Measurements from ENCODE around the gene CTDSP2.
"Not testable (repeated sequence)": the region's sequence is repeated elsewhere in the genome, so short reads cannot be mapped to it uniquely, and the experiment has no call there.

Gene CTDSP2

DNA sequence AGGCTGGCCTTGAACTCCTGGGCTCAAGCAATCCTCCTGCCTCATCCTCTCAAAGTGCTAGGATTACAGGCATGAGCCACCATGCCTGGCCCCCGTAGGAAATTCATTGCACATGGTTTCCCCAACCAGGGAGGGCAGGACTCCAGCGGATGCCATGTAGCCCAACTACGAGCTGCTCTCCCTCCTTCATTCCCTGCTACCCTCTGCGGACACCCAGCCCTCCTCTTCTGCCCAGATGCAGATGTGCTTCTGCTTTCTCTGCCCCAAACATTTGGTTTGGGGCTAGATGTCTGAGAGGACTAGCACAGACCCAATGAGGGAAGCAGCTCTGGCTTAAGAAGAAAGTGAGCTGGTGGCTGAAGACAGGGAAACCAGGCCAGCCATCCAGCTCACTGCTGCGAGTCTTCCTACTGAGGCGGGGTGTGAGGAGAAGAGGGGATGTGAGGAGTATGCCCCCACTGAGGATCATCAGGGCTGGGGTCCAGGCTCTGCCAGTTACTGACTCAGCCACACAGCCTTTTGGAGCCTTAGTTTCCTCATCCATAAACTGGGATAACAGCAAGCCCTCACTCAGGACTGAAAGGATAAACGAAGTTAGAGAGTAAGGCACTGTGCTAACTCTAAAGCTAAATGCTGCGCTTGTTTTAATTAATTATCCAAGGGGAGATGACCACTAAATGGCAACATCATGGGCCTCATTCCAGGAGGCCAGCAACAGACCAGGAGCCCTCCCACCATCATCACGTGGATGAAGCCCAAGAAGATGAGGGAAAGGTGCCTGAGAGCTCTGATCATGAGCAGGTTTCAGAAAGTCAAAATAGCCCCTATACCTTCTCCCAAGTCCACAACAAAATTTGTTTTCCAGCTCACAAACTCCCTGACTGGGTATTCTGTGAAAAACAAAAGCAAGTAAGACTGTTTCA, 10.9 kb downstream of the CTDSP2 start:
- no peak for DNase-seq (ENCODE audit: low read depth in 2 of 3, low spot score in 2 of 3)

DNA sequence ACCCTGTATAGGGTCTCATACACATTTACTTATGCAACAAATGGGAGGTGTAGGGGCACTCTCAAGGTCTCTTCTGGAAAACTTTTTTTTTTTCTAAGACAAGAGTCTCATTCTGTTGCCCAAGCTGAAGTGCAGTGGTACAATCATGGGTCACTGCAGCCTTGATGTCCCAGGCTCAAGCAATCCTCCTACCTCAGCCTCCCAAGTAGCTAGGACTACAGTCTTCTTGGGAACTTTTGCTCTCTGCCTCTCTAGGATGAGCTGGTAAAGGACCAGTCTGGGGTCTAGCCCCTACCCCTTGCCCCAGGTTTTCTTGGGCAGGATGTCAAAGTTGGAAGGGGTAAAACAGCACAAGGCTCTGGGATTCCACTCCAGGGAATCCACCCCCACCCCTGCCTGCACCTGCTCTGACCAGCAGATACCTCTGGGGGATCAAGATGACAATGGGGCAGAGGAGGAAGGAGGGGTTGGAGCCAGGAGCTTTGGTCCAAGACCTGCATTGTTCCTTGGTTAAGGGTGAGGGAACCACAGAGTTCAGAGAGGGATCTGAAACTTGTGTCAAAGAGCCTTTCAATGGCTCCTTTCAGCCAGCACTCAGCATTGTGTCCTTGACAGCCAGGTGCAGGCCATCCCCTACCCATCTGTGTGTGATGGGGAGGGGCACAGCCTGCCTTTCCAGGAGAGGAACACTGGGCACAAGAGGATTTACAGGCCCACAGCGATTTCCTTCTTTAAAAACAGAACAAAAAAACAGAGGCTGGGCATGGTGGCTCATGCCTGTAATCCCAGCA, 12.2 kb downstream of the CTDSP2 start:
- no peak for DNase-seq (ENCODE audit: low read depth in 2 of 3, low spot score in 2 of 3)

DNA sequence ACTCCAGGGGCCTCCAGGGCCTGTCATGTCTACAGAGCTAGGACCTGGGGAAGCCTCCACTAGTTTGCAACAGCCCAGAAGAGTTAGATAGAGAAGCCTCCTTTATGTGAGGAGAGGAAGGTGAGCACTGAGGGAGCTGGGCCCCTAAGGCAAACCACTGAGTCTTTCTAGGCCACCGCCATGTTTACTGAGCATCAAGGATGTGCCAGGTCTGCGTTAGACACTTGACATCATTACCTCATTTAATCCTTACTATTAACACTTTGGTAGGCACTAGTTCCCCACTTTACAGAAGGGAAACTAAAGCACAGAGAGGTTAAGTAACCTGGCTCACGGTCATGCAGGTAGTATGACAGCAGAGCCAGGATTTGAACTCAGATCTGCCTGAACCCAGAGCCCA, 12.9 kb downstream of the CTDSP2 start:
- DNase-seq (ENCODE audit: low read depth in 2 of 3, low spot score in 2 of 3), result no peak

DNA sequence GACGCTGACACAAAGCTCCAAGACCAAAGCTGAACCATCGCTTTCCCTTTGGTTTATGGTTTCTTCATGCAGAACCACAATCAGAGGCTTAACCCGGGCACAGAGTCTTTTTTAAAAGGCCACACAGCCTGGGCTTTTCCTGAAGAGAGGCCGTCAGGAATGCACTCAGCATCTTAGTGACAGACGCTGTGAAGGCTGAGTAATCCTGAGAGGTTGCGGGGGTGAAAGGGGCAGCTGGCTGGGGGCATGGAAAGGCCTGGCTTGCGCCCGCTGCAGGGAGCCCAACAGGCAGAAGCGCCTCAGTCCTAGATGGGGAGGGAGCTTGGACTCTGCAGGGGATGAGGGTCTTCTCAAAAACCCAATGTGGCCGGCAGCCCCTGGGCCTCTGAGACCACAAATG, 13.6 kb downstream of the CTDSP2 start:
- DNase-seq (ENCODE audit: low read depth in 2 of 3, low spot score in 2 of 3), result no peak

DNA sequence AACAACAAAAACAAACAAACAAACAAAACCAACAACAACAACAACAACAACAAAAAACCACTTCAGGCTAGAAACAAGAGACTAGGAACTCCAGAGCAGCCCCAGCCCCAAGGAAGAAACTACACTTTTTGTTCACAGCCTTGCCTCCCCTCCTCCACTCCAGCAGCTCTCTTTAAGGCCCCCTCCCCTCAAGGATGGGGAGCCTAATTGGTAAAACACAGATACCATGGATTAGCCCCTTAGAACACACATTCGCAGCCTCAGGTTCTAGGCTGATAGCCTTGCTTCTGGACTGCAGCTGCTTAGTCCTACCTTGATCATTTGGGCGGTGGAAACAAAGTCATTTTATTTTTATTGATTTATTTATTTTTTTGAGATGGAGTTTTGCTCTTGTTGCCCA, 16.1 kb downstream of the CTDSP2 start:
- DNase-seq (ENCODE audit: low read depth in 2 of 3, low spot score in 2 of 3), result no peak

DNA sequence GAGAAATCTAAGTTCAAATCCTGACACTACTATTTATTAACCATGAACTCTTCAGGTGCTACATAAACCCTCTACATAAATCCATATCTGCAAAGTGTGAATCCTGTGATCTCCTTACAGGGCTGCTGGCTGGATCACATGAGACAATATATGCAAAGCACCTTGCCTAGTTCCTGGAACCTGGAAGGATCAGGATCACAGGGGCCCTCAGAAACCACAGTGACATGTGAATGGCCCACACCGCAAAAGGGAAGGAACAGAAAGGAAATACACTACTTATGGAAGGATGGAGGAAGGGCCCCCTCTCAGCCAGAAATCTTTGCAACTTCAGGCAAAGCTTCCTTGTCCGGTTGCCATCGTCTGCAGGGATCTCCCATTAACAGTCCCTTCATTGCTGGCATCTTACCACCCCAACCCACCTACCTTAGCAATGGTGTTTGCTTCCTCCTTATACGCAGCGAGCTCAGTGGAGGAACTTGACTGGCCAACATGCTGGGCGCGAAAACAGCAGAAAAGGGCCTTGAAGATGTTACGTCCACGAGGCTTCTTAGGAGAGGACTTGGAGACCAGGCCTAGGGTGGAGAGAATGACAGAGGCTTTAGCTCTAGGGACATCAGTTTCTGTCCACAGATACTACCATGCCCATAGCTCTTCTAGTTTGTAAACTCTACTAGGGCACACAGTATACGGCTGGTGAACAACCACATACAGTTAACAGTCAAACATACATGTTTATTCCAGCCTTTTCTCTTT, 17.3 kb downstream of the CTDSP2 start:
- DNase-seq (ENCODE audit: low read depth in 2 of 3, low spot score in 2 of 3), result no peak

DNA sequence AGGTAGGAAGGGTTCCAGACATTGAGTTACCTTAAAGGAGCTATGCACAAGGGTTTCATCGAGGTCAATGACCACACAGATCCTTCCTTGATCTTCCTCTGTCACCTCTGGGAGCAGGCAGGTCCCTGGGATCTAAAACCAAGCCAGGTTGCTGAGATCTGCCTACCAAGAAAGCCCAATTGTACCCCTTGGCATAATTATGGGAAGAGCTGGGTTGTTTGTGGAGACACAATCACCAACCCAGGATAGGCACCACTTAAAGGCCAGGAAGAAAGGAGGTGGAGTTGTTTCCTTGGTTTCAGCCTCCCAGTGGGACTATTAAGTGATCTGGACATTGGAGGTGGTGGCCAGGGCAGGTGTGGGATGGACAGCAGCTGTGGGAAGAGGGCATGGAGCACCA, 19.6 kb downstream of the CTDSP2 start:
- no peak for DNase-seq (ENCODE audit: low read depth in 2 of 3, low spot score in 2 of 3)

DNA sequence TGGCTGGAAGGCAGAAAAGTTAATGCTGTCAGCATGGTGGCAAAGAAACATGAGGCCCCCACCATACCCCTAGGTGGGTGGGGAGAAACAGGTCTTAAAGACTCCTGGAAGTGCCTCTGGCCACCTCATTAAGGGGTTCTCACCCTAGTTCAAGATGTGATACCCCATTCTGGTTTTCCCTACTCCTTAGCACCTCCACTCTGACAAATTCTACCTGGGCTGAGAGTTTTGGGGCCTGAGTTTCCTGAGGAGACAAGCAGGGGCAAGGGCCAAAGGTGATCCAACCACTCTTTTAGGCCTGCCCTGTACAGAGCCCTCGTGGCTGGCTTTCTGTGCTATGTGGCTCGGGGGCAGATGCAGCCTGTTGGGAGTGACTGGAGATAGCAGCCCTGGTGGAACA, 20.1 kb downstream of the CTDSP2 start:
- DNase-seq (ENCODE audit: low read depth in 2 of 3, low spot score in 2 of 3), result no peak

DNA sequence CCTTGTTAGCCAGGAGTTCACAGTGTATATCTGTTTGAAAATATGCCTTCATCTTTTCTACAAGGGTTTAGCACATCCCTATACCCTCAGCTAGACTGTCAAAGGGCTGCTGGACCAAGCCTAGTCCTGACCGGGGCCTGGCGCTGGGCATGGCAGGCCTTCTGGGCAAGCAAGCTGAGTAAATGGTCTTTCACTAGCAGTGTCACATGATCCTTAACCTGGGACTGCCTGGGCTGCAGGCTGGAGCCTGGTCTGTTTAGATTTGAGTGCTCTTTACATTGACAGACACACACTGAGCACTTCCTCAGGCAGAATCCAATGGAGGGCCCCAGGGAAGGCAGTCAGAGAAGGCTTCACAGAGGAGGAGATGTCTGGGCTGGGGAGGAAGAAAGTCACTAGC, 21.1 kb downstream of the CTDSP2 start:
- no peak for DNase-seq (ENCODE audit: low read depth in 2 of 3, low spot score in 2 of 3)

DNA sequence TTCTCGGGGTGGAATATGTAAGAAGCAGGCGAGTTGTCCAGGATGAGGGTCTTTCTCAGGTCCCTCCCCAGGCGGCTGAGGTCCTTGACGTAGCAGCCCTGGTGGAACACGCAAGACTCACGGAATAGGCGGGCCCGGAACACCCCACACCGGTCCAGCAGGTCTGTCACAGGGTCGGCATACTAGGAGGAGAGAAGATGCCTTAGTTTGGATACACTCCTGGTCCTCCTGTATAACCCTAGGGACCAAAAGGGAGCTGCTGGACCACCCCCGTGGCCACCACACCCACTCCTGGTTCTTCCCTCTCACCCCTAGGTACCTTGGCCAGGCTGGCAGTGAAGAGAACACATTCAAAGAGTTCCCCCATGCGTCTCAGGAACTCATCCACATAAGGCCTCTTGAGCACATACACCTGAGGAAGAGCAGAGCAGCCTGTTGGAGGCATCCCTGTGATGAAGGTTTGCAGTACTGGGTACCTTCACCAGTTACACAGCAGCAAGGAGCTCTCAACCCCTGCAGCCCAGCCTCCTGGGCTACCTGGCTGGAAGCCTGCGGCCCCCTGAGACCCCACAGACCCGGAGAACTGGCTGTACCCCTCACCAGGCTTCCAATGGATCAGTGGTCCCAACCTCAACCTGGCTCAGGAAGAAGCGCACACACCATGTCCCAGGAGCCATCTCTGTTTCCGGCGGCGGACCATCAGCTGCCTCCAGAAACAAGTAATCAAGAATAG, 22.5 kb downstream of the CTDSP2 start:
- DNase-seq (ENCODE audit: low read depth in 2 of 3, low spot score in 2 of 3), result no peak

DNA sequence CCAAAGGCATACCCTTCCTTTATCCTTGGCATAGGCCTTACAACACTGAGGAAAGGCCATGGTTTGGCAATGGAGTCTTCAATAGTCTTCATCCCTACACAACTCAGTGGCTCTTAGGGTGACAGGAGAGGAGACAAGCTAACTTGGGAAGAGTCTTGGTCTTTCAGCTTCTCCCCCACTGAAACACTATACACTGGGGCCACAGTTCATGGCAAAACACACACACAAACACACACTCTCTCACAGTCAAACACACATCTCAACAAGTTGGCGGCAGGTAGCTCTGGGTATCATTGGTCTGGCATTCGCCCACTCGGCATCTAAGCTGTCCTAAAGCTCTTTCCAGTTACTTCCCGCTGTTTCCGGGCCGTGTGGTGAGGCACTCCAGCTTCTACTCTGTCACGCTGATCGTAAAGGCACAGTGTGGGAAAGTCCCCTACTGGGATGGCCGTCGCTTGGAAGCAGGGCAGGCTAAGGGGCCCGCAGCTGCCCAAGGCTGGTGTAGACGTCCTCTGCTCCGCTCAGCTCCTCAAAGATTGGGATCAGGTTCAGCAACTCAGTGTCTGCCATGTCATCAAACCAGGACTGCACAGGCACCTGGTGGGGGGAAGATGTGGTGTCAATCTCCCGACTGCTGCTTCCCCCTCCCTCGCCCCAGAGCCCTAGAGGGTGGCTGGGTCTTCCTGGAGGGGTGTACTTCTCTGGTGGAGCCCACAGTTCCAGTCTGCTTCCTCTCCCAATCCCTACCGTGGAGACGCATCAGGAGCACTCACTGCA, 23.2 kb downstream of the CTDSP2 start:
- DNase-seq (ENCODE audit: low read depth in 2 of 3, low spot score in 2 of 3), result no peak

DNA sequence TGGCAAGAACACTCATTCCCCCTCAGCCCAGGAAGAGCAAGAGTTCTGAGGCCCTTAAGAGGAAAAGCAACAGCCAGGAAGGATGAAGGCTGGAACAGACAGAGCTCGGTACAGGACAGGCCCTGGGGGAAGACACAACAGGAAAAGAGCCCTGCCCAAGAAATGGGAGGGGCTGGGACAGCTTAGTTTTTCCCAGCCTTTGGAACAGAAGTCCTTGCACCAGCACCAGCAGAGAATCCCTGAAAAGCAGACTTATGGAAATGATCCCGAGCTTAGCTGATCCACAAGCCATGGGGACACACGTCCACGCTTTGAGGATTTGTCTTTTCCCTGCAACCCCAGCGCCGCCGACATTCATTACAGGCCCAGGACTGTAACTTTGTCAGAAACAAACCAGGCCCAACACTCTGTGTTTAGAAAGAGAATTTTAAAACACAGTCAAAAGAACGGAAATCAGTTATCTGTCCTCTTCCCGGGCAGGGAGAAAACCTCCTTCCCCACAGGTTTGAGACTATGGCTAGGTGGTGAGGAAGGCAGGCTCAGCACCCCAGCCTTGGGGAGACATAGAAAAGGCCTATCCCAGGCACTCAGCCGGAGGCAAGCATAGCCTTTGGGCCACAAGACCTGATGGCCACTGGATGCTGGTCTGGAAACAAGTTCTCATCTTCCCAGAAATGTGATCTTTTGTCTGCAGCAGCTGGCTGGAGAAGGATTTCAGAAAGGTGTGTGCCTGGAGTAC, 24.0 kb downstream of the CTDSP2 start:
- DNase-seq (ENCODE audit: low read depth in 2 of 3, low spot score in 2 of 3), result no peak

DNA sequence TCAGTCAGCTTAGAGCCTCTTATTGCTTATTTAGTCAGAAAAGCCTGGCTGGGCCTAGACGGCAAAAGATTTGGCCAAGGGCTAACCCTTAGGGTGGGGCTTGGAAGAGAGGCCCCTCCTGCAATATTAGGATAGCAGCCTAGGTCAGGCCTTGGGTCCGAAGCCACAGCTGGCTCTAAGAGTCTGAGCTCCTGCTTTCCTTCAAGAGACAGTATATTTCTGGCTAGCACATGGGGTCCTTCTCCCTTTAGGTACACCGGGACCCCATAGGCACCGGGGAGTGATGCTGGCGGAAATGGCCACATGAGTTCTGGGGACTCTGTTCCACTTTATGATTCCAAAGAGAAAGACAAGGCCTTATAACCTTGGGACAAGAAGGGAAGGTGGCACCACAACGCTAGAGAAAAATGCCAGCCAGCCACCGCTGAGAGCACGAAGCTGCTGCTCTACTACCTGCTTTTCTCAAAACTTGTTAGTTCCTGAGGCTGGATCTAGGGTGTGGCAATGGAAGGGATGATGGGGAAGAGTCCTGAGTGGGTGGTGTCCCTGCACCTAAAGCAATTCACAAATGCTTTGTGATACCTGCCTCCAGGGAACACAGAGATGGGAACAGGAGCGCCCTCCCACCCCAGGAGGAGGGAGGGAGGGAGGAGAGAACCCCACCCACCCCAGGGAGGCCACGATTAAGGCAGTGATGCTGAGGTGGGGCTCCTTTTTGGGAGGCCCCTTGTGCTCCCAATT, 24.9 kb downstream of the CTDSP2 start:
- DNase-seq (ENCODE audit: low read depth in 2 of 3, low spot score in 2 of 3), result no peak

DNA sequence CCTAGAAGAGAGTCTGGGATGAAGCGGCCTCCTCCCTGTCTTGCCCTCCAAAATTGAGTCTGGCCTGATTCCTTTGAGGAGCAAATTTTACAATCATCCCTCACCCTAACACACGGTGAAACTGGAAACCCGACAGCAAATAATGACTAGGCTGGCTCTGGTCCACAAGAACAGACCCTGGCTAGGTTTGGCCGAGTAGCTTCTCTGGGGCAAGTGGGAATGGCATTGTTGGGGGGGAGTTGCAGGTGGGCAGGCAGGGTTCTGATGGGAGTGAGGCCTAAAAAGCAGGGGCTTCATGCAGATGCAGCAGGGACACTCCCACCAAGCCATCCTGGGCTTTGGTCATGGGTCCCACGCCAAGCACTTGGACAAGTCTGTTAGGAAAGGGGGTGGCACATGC, 25.5 kb downstream of the CTDSP2 start:
- DNase-seq (ENCODE audit: low read depth in 2 of 3, low spot score in 2 of 3), result not testable (repeated sequence)

DNA sequence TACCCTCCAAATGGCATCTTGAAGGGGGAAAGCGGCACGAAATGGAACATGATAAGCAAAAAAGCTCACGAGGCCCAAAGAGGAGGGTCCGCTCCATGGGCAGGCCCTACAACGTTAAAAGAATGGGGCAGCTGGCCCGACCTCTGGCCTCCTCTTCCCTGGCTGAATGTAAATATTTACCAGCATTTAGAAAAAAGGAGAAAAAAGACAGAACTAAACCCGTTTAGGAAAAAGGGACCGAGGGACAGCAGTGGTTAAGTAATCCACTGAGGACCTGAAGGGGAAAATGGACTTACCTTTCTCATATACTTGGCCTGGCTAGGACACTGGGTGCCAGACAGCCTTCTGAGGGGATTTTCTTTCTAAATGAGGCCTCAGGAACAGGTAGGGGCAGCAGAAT, 26.4 kb downstream of the CTDSP2 start:
- DNase-seq (ENCODE audit: low read depth in 2 of 3, low spot score in 2 of 3), result not testable (repeated sequence)

DNA sequence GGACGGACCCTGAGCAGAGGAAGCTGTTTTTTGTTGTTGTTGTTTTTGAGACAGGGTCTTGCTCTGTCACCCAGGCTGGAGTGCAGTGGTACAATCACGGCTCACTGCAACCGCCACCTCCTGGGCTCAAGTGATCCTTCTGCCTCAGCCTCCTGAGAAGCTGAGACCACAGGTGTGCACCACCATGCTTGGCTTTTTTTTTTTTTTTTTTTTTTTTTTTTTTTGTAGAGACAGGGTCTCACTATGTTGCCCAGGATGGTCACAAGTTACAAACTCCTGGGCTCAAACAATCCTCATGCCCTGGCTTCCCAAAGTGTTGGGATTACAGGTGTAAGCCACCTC, 28.6 kb downstream of the CTDSP2 start:
- not testable (repeated sequence) for DNase-seq (ENCODE audit: low read depth in 2 of 3, low spot score in 2 of 3)

DNA sequence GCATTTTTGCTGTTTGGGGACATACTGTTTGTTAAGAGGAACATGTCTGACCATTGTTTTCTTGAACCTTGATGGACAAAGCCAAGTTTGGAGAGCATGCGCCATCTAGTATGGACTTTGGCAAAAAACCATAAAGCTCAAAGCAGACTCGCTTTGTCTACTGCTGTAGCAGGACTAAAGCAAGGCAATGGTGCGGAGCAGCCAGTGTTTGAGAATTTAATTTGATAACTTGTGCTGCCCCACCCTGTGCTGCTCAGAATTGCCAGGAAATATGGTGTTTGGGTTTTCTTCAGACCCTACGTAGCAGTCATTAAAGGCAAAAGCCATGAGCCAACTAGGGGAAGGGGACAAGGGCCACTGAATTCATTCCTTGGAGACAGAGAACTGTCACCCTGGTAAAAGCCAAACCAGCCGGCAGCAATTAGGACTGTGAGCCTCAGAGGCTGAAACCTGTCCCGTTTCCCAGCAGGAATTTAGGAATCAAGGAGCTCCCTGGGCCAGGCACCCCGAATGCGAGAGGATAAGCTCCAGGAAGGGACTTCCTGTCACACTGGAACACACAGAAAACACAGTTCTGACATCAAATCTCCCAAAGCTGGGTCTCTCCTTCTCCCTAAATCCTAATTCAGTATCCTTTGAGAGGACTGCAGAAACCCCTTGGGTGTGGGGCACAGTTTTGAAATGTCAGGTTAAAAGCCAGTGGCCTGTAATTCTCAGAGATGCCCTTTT, 29.1 kb downstream of the CTDSP2 start:
- no peak for DNase-seq (ENCODE audit: low read depth in 2 of 3, low spot score in 2 of 3)

DNA sequence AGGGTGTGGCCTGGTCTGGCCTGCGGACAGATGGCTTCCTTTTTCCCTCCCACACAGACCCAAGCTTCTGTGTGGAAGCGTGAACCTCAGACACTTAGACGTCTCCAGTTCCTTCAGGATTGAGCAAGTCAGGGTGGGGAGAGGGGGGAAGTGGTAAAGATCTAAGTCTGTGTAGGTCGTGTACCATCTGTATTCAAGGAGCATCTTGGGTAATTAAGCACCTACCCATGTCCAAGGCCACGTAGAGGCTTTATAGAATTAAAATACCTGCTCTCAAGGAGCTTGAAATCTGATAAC, 29.7 kb downstream of the CTDSP2 start:
- no peak for DNase-seq (ENCODE audit: low read depth in 2 of 3, low spot score in 2 of 3)

Measured in activated CD8-positive, alpha-beta memory T cell treated with anti-CD3 and anti-CD28 coated beads for 48 hours (primary cell).